Neuronal stem cell (in vitro differentiated cells): ENCODE results near the gene ARFGEF3.
A peak's percentile ranks its signal among the peaks of the same experiment; 100 is the strongest.

Experiments
- DNase-seq: peaks from one replicate; pipeline ENCODE4 v3.0.0-alpha.2; 2013; ENCODE audit warnings: low spot score
- H2AFZ ChIP-seq: one replicate; pipeline ENCODE4 v1.6.1; 2013; ENCODE audit warnings: mild to moderate bottlenecking, low read length, inconsistent platforms
- H2AK5ac ChIP-seq: 2 replicates; pipeline ENCODE4 v1.6.1; 2013; ENCODE audit warnings: low read depth, mild to moderate bottlenecking, inconsistent platforms, low read length, moderate library complexity, mixed read lengths
- H2BK120ac ChIP-seq: 2 replicates; pipeline ENCODE4 v1.6.1; 2013; ENCODE audit warnings: low read depth, mild to moderate bottlenecking, inconsistent platforms, low read length, moderate library complexity, mixed read lengths
- H2BK12ac ChIP-seq: one replicate; pipeline ENCODE4 v1.6.1; 2013; ENCODE audit warnings: low read length, inconsistent platforms
- H2BK15ac ChIP-seq: 2 replicates; pipeline ENCODE4 v1.6.1; 2013; ENCODE audit warnings: mild to moderate bottlenecking, low read length, inconsistent platforms, mixed read lengths
- H2BK5ac ChIP-seq: one replicate; pipeline ENCODE4 v1.6.1; 2013; ENCODE audit warnings: inconsistent platforms, mild to moderate bottlenecking, low read length, moderate library complexity
- H3K14ac ChIP-seq: one replicate; pipeline ENCODE4 v1.6.1; 2013; ENCODE audit warnings: low read length, inconsistent platforms
- H3K18ac ChIP-seq: 2 replicates; pipeline ENCODE4 v1.6.1; 2013; ENCODE audit warnings: low read length, inconsistent platforms
- H3K23ac ChIP-seq: 2 replicates; pipeline ENCODE4 v1.6.1; 2013; ENCODE audit warnings: low read depth, mild to moderate bottlenecking, mixed read lengths, low read length, inconsistent platforms; ENCODE audit not compliant: poor library complexity
- H3K27ac ChIP-seq: replicated peaks from 3 replicates; pipeline ENCODE4 v1.5.1; 2013; ENCODE audit warnings: low read length, inconsistent platforms
- H3K27me3 ChIP-seq, 3 experiments: 2 replicates each; pipeline ENCODE4 v1.6.1; 2013; ENCODE audit warnings: low read length in 3 of 3, mild to moderate bottlenecking in 2 of 3, inconsistent platforms in 1 of 3, low read depth in 1 of 3, mixed read lengths in 1 of 3, moderate library complexity in 1 of 3; ENCODE audit not compliant: control insufficient read depth in 3 of 3, insufficient read depth in 3 of 3
- H3K36me3 ChIP-seq, 2 donors: replicated peaks in 1 of 2; 2 replicates each; pipeline ENCODE4 v1.6.1; 2013; ENCODE audit warnings: low read length in 2 of 2; ENCODE audit not compliant: control insufficient read depth in 2 of 2, insufficient read depth in 2 of 2
- H3K4ac ChIP-seq: 2 replicates; pipeline ENCODE4 v1.6.1; 2013; ENCODE audit warnings: inconsistent platforms, mild to moderate bottlenecking, low read length, moderate library complexity
- H3K4me1 ChIP-seq, 2 donors: 1 replicate in 1 of 2; 2 replicates in 1 of 2; pipeline ENCODE4 v1.6.1; 2013; ENCODE audit warnings: low read length in 2 of 2, low read depth in 1 of 2; ENCODE audit not compliant: control insufficient read depth in 2 of 2, insufficient read depth in 1 of 2
- H3K4me2 ChIP-seq: one replicate; pipeline ENCODE4 v1.6.1; 2013; ENCODE audit warnings: mild to moderate bottlenecking, low read length, inconsistent platforms; ENCODE audit not compliant: insufficient read depth, poor library complexity, severe bottlenecking
- H3K4me3 ChIP-seq, 2 donors: 2 replicates each; pipeline ENCODE4 v1.5.1; 2013; ENCODE audit warnings: low read length in 2 of 2, mild to moderate bottlenecking in 2 of 2, inconsistent platforms in 1 of 2, moderate library complexity in 1 of 2
- H3K79me1 ChIP-seq: one replicate; pipeline ENCODE4 v1.6.1; 2013; ENCODE audit warnings: low read depth, mild to moderate bottlenecking, inconsistent platforms, low read length, moderate library complexity
- H3K9ac ChIP-seq: one replicate; pipeline ENCODE4 v1.6.1; 2013; ENCODE audit warnings: mild to moderate bottlenecking, low read depth, low read length, inconsistent platforms; ENCODE audit not compliant: poor library complexity
- H3K9me3 ChIP-seq, 2 donors: replicated peaks in 1 of 2; 2 replicates each; pipeline versions ENCODE3 to v1.6.1; 2013; ENCODE audit warnings: low read length in 2 of 2, mild to moderate bottlenecking in 2 of 2, inconsistent platforms in 1 of 2, low read depth in 1 of 2, mixed read lengths in 1 of 2, moderate library complexity in 1 of 2; ENCODE audit not compliant: control insufficient read depth in 2 of 2, insufficient read depth in 1 of 2
- H4K8ac ChIP-seq: one replicate; pipeline ENCODE4 v1.6.1; 2013; ENCODE audit warnings: low read depth, mild to moderate bottlenecking, inconsistent platforms, low read length, moderate library complexity
- H4K91ac ChIP-seq: one replicate; pipeline ENCODE4 v1.6.1; 2013; ENCODE audit warnings: low read length, low read depth, mild to moderate bottlenecking, inconsistent platforms; ENCODE audit not compliant: poor library complexity
- WGBS, 2 donors: extraction: QIAGEN DNeasy Blood & Tissue Kit; methylation state at CpG; one replicate each; pipeline ENCODE4 v1.1.7; 2013; ENCODE audit warnings: missing lambda C conversion rate in 2 of 2, mixed read lengths in 1 of 2; ENCODE audit not compliant: insufficient read length in 2 of 2, insufficient replicate concordance in 1 of 2; ENCODE audit errors: extremely low coverage in 2 of 2; 5-methylcytosine and 5-hydroxymethylcytosine counted together

ARFGEF3 gene

GRCh38 chr6:138330763-138331162 is 169.0 kb downstream of the ARFGEF3 start:
- no peak overlapping the region for H3K23ac ChIP-seq
- H3K4me2 ChIP-seq, result no peak overlapping the region
- H3K18ac ChIP-seq, result no peak overlapping the region
- no peak overlapping the region for H2BK120ac ChIP-seq
- no peak overlapping the region for H3K9ac ChIP-seq
- H3K4me1 ChIP-seq, result peaks cover 0 to 3% of the 10 kb centered on the region in 2 donors
- no peaks in the 10 kb centered on the region for H3K27me3 ChIP-seq
- no peak overlapping the region for H4K91ac ChIP-seq
- H3K9me3 ChIP-seq, result no peaks in the 10 kb centered on the region
- H2AK5ac ChIP-seq, result no peak overlapping the region
- no peak overlapping the region for H2BK15ac ChIP-seq
- no peak for DNase-seq
- no peak overlapping the region for H2AFZ ChIP-seq
- H3K4ac ChIP-seq, result no peak overlapping the region
- WGBS, 2 donors, result no CpG with 5 or more reads among the region's 1 CpG
- H4K8ac ChIP-seq, result no peak overlapping the region
- no peak overlapping the region for H2BK5ac ChIP-seq
- no peak overlapping the region for H2BK12ac ChIP-seq
- H3K4me3 ChIP-seq, result no peak overlapping the region
- no peaks in the 10 kb centered on the region for H3K79me1 ChIP-seq
- no peak overlapping the region for H3K27ac ChIP-seq
- no peak overlapping the region for H3K14ac ChIP-seq
- no peaks in the 10 kb centered on the region for H3K36me3 ChIP-seq

GRCh38 chr6:138331444-138331843 is 169.7 kb downstream of the ARFGEF3 start:
- WGBS, 2 donors, result no CpG with 5 or more reads among the region's 1 CpG
- H3K23ac ChIP-seq, result no peak overlapping the region
- H2BK15ac ChIP-seq, result no peak overlapping the region
- H3K79me1 ChIP-seq, result no peaks in the 10 kb centered on the region
- H3K14ac ChIP-seq, result no peak overlapping the region
- no peak for DNase-seq
- H3K18ac ChIP-seq, result no peak overlapping the region
- no peak overlapping the region for H4K91ac ChIP-seq
- H3K4ac ChIP-seq, result no peak overlapping the region
- H2BK5ac ChIP-seq, result no peak overlapping the region
- H3K9me3 ChIP-seq, result no peaks in the 10 kb centered on the region
- no peak overlapping the region for H2AK5ac ChIP-seq
- H3K4me2 ChIP-seq, result no peak overlapping the region
- H3K36me3 ChIP-seq, result peaks cover 0 to 2% of the 10 kb centered on the region in 2 donors
- H2AFZ ChIP-seq, result no peak overlapping the region
- H3K27ac ChIP-seq, result no peak overlapping the region
- peaks cover 0 to 3% of the 10 kb centered on the region in 2 donors for H3K4me1 ChIP-seq
- H2BK12ac ChIP-seq, result no peak overlapping the region
- H3K9ac ChIP-seq, result no peak overlapping the region
- H3K27me3 ChIP-seq, result no peaks in the 10 kb centered on the region
- no peak overlapping the region for H4K8ac ChIP-seq
- no peak overlapping the region for H3K4me3 ChIP-seq
- H2BK120ac ChIP-seq, result no peak overlapping the region

DNA sequence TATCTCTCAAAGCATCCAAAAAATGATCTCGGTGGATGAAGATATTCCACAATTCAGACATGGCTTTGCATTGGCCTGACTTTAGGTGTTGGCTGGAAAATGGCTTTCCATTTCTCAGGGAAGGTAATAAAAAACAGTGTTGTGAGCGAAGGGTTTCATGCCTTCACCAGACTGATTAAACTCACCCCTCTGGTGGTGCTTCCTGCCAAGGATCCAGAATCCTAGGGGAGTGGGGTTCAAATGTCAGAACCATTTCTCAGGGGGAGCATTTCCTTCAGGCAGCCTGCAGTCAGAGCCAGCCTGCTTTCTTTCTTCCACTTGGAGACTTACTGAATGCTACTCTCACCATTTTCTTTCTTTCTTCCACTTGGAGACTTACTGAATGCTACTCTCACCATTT is 170.2 kb downstream of the ARFGEF3 start:
- Histone ChIP-seq H2BK120ac (no peak overlapping the region), H2BK12ac (no peak overlapping the region), H2AFZ (no peak overlapping the region), H3K4me2 (no peak overlapping the region), H2AK5ac (no peak overlapping the region), H3K23ac (no peak overlapping the region), H3K79me1 (no peaks in the 10 kb centered on the region), H3K14ac (no peak overlapping the region), H3K36me3 (peaks cover 0 to 2% of the 10 kb centered on the region in 2 donors), H3K27ac (no peak overlapping the region), H2BK15ac (no peak overlapping the region), H2BK5ac (no peak overlapping the region), H3K4me3 (no peak overlapping the region), H3K4ac (no peak overlapping the region), H4K8ac (no peak overlapping the region), H3K9me3 (no peaks in the 10 kb centered on the region), H4K91ac (no peak overlapping the region), H3K27me3 (no peaks in the 10 kb centered on the region), H3K18ac (no peak overlapping the region), H3K4me1 (peaks cover 0 to 3% of the 10 kb centered on the region in 2 donors), H3K9ac (no peak overlapping the region)
- no CpG with 5 or more reads among the region's 2 CpGs for WGBS, 2 donors
- no peak for DNase-seq

GRCh38 chr6:138334000-138334399 is 172.3 kb downstream of the ARFGEF3 start:
- H4K8ac ChIP-seq, result no peak overlapping the region
- no peaks in the 10 kb centered on the region for H3K79me1 ChIP-seq
- no peak overlapping the region for H3K23ac ChIP-seq
- peaks cover 0 to 3% of the 10 kb centered on the region in 2 donors for H3K4me1 ChIP-seq
- H3K14ac ChIP-seq, result no peak overlapping the region
- H3K4me3 ChIP-seq, result no peak overlapping the region
- H2AFZ ChIP-seq, result no peak overlapping the region
- H2BK120ac ChIP-seq, result no peak overlapping the region
- H3K18ac ChIP-seq, result no peak overlapping the region
- no peak for DNase-seq
- H3K4ac ChIP-seq, result no peak overlapping the region
- H2AK5ac ChIP-seq, result no peak overlapping the region
- H3K36me3 ChIP-seq, result peaks cover 0 to 2% of the 10 kb centered on the region in 2 donors
- H3K4me2 ChIP-seq, result no peak overlapping the region
- no peak overlapping the region for H2BK15ac ChIP-seq
- H3K9ac ChIP-seq, result no peak overlapping the region
- peaks cover 0 to 3% (median 0%) of the 10 kb centered on the region in 3 experiments for H3K27me3 ChIP-seq
- no peak overlapping the region for H3K27ac ChIP-seq
- no peak overlapping the region for H4K91ac ChIP-seq
- H3K9me3 ChIP-seq, result no peaks in the 10 kb centered on the region
- WGBS, 2 donors, result no CpG with 5 or more reads among the region's 14 CpGs
- H2BK5ac ChIP-seq, result peak overlapping the region; percentile 13
- no peak overlapping the region for H2BK12ac ChIP-seq
